PC-3 (cell line): Measurements from ENCODE around the gene STAB2.

Experiments
- EZH2 ChIP-seq: fragments of 300-600 bp; sonication (generic); IDR thresholded peaks from one replicate; pipeline ENCODE4 v1.6.1; 2017; ENCODE audit warnings: antibody characterized with exemption, mild to moderate bottlenecking, low read length; ENCODE audit not compliant: unreplicated experiment
- EZH2phosphoT487 ChIP-seq: fragments of 300-600 bp; sonication (generic); IDR thresholded peaks from 2 replicates; pipeline ENCODE4 v1.6.1; 2018; ENCODE audit warnings: mild to moderate bottlenecking, antibody characterized with exemption, low read length, borderline replicate concordance
- TF ChIP-seq, protein P1 (sequence below): fragments of 300-600 bp; sonication (generic); conservative IDR thresholded peaks from 2 replicates; pipeline ENCODE4 v1.5.1; 2017; ENCODE audit warnings: antibody characterized with exemption, low read depth, mild to moderate bottlenecking, low read length

DNA sequence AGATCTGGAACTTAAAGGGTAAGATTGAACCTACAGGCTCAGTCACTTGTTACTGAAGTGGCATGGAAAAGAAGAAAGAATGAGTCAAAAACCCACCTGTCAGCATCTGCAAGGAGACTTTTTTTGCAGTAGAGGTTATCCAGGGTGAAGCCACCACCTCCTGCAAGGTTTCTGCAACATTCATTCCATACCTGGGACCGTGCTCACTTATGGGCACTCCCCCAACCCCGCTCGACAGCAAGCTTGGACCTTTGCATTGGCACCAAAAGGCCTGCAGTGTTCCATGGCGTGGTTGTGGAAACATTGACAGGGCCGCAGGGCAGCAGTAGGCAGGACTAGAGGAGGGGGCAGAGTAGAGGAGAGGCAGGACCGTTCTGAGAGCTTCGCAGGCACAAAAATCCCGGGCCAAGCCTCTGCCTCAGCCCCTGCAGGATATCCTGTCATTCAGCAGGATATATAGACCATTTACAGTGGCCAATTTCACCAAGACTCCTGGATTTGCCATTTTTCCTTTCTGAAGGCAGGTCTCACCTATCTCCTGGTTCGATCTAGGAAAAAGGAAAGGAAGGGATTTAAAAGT lies at the start of gene STAB2:
- TF ChIP-seq, protein P1, sequence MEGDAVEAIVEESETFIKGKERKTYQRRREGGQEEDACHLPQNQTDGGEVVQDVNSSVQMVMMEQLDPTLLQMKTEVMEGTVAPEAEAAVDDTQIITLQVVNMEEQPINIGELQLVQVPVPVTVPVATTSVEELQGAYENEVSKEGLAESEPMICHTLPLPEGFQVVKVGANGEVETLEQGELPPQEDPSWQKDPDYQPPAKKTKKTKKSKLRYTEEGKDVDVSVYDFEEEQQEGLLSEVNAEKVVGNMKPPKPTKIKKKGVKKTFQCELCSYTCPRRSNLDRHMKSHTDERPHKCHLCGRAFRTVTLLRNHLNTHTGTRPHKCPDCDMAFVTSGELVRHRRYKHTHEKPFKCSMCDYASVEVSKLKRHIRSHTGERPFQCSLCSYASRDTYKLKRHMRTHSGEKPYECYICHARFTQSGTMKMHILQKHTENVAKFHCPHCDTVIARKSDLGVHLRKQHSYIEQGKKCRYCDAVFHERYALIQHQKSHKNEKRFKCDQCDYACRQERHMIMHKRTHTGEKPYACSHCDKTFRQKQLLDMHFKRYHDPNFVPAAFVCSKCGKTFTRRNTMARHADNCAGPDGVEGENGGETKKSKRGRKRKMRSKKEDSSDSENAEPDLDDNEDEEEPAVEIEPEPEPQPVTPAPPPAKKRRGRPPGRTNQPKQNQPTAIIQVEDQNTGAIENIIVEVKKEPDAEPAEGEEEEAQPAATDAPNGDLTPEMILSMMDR: no peak
- TF ChIP-seq EZH2phosphoT487 (no peak), EZH2 (no peak)
